Measurements from ENCODE around the gene LYRM7.

Gene LYRM7

DNA sequence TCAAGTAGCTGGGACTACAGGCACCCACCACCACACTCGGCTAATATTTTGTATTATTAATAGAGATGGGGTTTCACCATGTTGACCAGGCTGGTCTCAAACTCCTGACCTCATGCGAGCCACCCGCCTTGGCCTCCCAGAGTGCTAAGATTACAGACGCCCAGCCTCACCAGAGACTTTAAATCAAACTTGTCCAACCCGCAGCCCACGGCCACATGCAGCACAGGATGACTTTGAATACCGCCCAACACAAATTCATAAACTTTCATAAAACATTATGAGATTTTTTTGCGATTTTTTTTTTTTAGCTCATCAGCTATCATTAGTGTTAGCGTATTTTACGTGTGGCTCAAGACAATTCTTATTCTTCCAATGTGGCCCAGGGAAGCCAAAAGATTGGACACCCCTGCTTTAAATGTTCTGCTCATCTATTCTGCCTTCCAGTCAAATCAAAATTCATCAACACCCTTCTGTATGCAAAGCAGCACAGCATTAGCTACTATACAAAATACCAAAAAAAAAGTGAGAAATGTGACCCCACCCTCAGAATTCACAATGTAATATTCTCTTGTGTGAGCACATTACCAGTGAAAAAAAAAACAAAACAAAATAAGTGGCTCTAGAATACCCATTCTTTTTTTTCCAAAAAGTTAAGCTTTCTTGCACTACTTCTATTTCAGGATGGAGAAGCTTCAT is 50.4 kb downstream of the LYRM7 start:
- TF ChIP-seq, protein P1, sequence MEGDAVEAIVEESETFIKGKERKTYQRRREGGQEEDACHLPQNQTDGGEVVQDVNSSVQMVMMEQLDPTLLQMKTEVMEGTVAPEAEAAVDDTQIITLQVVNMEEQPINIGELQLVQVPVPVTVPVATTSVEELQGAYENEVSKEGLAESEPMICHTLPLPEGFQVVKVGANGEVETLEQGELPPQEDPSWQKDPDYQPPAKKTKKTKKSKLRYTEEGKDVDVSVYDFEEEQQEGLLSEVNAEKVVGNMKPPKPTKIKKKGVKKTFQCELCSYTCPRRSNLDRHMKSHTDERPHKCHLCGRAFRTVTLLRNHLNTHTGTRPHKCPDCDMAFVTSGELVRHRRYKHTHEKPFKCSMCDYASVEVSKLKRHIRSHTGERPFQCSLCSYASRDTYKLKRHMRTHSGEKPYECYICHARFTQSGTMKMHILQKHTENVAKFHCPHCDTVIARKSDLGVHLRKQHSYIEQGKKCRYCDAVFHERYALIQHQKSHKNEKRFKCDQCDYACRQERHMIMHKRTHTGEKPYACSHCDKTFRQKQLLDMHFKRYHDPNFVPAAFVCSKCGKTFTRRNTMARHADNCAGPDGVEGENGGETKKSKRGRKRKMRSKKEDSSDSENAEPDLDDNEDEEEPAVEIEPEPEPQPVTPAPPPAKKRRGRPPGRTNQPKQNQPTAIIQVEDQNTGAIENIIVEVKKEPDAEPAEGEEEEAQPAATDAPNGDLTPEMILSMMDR (conservative IDR thresholded peaks at IDR 0.05; ENCODE audit: low read depth, low read length) = no peak
- no peak overlapping the region for H3K9ac ChIP-seq
- H3K4me1 ChIP-seq (ENCODE audit: low read depth, poor library complexity, severe bottlenecking) = no peaks in the 10 kb centered on the region
- H3K27ac ChIP-seq = no peak overlapping the region
- H3K27me3 ChIP-seq (ENCODE audit: insufficient read depth, low read depth) = no peaks in the 10 kb centered on the region
- no peak overlapping the region for H3K4me3 ChIP-seq (IDR thresholded peaks at IDR 0.05; ENCODE audit: insufficient read depth, low read depth, low read length)
- H3K79me2 ChIP-seq (ENCODE audit: insufficient read depth, low read depth) = no peaks in the 10 kb centered on the region
- H2AFZ ChIP-seq (ENCODE audit: low read depth) = no peak overlapping the region
- H4K20me1 ChIP-seq (ENCODE audit: insufficient read depth) = no peaks in the 10 kb centered on the region
- H3K36me3 ChIP-seq (ENCODE audit: insufficient read depth) = no peaks in the 10 kb centered on the region
- H3K4me2 ChIP-seq = no peak overlapping the region

DNA sequence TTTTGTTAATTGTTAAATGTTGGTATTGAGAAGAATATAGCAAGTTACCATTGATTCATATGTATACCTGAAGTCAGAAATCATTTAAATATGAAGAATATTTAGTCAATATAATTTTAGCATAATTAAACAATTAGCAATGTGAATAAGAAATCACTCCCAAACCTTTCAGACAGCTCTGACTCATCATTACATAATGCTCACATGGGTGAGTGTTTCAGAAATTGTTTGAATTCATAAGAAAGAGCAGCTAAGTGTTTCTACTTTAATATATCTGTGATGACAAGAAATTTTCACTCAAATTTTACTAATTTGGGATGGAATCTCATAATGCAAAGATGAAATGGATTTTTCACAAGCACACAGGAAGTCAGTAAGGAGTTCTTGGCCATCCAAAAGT is 51.1 kb downstream of the LYRM7 start:
- H3K4me3 ChIP-seq (IDR thresholded peaks at IDR 0.05; ENCODE audit: insufficient read depth, low read depth, low read length) = no peak overlapping the region

DNA sequence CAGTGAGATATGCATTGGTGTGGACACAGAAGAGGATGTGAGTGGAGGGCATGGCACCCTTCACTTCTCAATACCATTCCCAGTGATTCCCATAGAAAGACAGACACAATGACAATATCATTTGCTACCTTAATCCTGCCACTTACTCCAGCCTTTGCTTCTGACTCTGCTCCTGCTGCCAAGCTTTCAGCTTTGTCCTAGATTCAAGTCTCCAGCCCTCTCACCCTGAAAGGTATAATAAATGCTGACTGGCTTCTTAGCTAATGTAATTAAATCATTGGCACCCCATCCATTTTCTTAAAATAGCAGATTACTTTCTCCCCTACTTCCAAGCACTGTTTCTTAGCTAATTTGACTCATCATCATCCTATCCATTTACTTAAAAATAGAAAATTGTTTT is 52.0 kb downstream of the LYRM7 start:
- Histone ChIP-seq H3K27me3 (ENCODE audit: insufficient read depth, low read depth) (no peaks in the 10 kb centered on the region), H4K20me1 (ENCODE audit: insufficient read depth) (no peaks in the 10 kb centered on the region), H3K79me2 (ENCODE audit: insufficient read depth, low read depth) (no peaks in the 10 kb centered on the region), H3K4me3 (IDR thresholded peaks at IDR 0.05; ENCODE audit: insufficient read depth, low read depth, low read length) (no peak overlapping the region), H3K4me1 (ENCODE audit: low read depth, poor library complexity, severe bottlenecking) (no peaks in the 10 kb centered on the region), H3K9ac (no peak overlapping the region), H3K27ac (no peak overlapping the region), H3K36me3 (ENCODE audit: insufficient read depth) (no peaks in the 10 kb centered on the region), H2AFZ (ENCODE audit: low read depth) (no peak overlapping the region), H3K4me2 (no peak overlapping the region)
- TF ChIP-seq, protein P1 (conservative IDR thresholded peaks at IDR 0.05; ENCODE audit: low read depth, low read length) = no peak

More for the DNA sequence above, 51.1 kb downstream of the LYRM7 start:
- Histone ChIP-seq H3K9ac (no peak overlapping the region), H3K27ac (no peak overlapping the region), H3K4me2 (no peak overlapping the region), H2AFZ (ENCODE audit: low read depth) (no peak overlapping the region), H4K20me1 (ENCODE audit: insufficient read depth) (no peaks in the 10 kb centered on the region), H3K4me1 (ENCODE audit: low read depth, poor library complexity, severe bottlenecking) (no peaks in the 10 kb centered on the region), H3K36me3 (ENCODE audit: insufficient read depth) (no peaks in the 10 kb centered on the region), H3K79me2 (ENCODE audit: insufficient read depth, low read depth) (no peaks in the 10 kb centered on the region), H3K27me3 (ENCODE audit: insufficient read depth, low read depth) (no peaks in the 10 kb centered on the region)
- TF ChIP-seq, protein P1 (conservative IDR thresholded peaks at IDR 0.05; ENCODE audit: low read depth, low read length) = no peak

DNA sequence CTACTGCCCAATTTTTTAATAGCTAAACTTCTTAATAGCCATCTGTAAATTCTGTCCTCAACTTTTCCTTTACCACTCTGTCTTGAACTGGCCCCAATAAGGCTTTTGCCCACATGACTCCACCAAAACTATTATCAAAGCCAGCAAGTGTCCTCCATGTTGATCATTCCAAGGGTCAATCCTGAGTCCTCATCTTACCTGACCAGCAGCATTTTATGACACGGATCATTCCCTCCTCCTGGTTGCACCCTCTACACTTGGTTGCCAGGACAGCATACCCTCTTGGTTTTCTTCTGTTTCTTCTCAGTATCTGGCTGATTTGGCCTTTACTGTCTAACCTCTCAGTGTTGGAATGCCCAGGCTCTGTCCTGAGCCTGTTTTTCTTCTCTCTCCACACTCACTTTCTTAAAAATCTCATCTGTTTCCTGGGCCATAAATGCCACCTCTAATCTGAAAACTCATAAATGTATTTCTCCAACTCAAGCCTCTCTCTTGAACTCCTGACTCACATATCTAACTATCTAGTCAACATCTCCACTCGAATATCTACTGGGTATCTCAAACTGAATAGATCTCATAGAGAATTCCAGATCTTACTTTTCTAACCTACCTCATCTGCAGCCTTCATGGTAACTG is 53.1 kb downstream of the LYRM7 start:
- no peak overlapping the region for H3K4me3 ChIP-seq (IDR thresholded peaks at IDR 0.05; ENCODE audit: insufficient read depth, low read depth, low read length)
- H2AFZ ChIP-seq (ENCODE audit: low read depth) = no peak overlapping the region
- H3K79me2 ChIP-seq (ENCODE audit: insufficient read depth, low read depth) = no peaks in the 10 kb centered on the region
- no peaks in the 10 kb centered on the region for H3K27me3 ChIP-seq (ENCODE audit: insufficient read depth, low read depth)
- no peak overlapping the region for H3K9ac ChIP-seq
- H3K4me1 ChIP-seq (ENCODE audit: low read depth, poor library complexity, severe bottlenecking) = no peaks in the 10 kb centered on the region
- no peak overlapping the region for H3K27ac ChIP-seq
- H3K36me3 ChIP-seq (ENCODE audit: insufficient read depth) = no peaks in the 10 kb centered on the region
- TF ChIP-seq, protein P1 (conservative IDR thresholded peaks at IDR 0.05; ENCODE audit: low read depth, low read length) = no peak
- H3K4me2 ChIP-seq = no peak overlapping the region
- H4K20me1 ChIP-seq (ENCODE audit: insufficient read depth) = no peaks in the 10 kb centered on the region
